ENCODE data around the gene SLC25A53. TPM values are rescaled to one million over a fixed set of nuclear protein-coding genes. Genes with fewer than 3 reads are reported as not detected.
A peak's percentile ranks its signal among the peaks of the same experiment; 100 is the strongest.
"Not testable (repeated sequence)": the region's sequence is repeated elsewhere in the genome, so short reads cannot be mapped to it uniquely, and the experiment has no call there.

Gene SLC25A53
- total RNA-seq, 1 experiment from 2014 or later: 6.4 TPM

DNA sequence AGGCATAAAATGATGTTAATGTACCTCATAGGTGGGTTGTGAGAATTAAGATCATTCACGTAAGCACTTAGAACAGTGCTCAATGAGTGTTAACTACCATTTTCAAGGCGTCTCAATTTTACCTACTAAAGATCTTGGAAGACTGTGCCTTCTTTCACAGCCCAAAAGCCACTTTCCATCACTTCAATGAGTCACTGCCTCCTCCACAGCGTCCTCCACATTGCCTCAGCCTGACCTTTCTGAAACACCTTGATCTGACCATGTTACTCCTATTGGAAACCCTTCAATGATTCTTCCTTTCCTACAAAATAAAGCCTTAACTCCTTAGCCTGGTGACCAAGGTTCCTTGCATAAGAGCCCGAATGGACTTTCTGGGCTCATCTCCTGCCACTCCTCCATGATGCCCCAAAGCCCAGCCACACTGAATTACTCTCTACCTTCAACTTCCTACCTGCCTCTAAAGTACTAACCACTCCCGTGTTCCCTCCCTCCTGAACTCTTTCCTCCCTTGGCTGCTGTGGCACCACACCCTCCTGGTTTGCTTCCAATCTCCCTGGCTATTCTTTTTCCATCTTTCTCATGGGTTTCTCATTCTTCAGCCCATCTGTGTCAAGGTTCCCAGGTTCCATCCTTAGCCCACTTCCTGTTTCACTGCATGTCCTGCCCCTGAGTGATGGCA, 22.1 kb downstream of the SLC25A53 start:
- DNase-seq (ENCODE audit: low read depth): no peak

DNA sequence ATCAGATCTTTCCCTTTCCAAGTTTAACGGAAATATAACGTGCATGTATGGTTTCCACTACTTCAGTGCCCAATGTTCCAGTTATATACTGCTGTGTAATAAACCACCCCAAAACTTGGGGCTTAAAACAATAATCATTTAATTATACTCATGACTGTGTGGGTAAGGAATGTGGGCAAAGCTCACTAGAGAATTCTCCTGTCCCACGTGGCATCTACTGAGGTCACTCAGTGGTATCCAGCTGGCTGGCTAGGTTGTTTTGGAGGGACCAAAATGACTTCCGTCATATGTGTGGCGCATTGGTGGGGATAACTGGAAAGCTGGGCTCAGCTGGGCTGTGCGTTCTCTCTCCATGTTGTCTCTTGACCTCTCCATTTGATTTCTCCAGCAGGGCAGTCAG, 26.0 kb downstream of the SLC25A53 start:
- DNase-seq (ENCODE audit: low read depth): no peak

DNA sequence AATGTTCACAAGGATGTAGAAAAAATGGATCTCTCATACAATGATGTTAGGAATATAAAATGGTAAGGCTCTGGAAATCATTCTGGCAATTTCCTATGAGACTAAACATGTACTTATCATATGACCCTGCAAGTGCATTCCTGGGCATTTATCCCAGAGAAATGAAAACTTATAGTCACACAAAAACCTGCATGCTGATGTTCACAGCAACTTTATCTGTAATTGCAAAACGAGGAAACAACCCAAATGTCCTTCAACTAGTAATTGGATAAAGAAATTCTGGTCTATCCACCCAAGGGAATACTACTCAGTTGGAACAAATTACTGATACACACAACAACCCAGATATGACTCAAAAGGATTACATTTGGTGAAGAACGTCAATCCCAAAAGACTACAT, 30.0 kb downstream of the SLC25A53 start:
- DNase-seq (ENCODE audit: low read depth): no peak

DNA sequence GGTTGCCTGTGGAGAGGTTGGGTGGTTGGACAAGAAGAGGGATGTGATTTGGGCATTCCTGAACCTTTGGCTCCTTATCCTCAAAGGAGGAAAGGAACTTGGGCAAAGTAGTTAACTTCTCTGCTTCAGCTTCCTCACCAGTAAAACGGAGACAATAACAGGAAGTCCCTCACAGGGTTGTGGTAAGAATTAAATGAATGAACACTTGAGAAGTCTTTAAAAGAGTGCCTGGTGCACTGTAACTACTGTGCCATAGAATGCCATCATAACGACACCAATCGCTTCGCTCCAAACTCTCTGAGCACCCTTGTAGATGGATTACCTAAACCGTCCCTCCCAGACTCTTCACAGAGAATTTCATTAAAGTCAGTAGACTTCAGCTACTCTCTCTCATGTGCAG, 34.0 kb downstream of the SLC25A53 start:
- no peak for DNase-seq (ENCODE audit: low read depth)

DNA sequence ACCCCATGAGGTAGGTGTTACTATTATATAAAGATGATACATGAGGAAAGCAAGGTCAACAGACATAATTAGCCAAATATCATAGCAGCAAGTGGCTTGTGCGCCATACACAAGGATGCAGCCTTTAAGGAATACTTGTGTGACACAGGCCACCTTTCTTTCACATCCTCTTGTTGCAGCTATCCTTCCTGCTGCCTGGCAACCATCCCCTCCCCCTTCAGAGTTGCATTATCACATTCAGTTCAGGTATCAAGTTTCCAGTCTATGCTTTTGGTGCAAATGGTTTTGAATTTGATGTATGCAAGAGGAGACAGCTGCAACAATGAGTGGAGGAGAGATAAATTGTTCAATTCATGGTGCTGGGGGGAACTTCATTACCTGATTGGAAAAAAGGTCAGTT, 38.0 kb downstream of the SLC25A53 start:
- DNase-seq (ENCODE audit: low read depth): no peak

DNA sequence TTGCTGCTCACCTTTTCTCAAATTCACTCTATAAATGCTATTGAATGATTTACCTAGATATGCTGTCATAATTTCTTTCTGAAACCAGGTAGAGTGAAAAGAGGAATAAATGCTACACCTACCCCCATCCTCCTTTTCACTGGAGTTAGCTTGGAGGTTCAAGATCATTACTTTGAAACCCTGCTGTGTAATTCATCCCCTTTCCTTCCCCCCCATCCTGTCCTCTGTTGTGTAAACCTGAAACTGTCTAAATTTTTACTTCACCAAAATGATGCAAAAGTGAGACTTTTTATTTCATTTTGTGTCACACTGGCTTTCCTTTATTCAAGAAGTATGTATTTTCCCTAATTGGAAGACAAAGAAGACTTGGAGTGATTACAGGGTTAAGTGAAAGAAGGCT, 39.0 kb downstream of the SLC25A53 start:
- DNase-seq (ENCODE audit: low read depth): no peak

DNA sequence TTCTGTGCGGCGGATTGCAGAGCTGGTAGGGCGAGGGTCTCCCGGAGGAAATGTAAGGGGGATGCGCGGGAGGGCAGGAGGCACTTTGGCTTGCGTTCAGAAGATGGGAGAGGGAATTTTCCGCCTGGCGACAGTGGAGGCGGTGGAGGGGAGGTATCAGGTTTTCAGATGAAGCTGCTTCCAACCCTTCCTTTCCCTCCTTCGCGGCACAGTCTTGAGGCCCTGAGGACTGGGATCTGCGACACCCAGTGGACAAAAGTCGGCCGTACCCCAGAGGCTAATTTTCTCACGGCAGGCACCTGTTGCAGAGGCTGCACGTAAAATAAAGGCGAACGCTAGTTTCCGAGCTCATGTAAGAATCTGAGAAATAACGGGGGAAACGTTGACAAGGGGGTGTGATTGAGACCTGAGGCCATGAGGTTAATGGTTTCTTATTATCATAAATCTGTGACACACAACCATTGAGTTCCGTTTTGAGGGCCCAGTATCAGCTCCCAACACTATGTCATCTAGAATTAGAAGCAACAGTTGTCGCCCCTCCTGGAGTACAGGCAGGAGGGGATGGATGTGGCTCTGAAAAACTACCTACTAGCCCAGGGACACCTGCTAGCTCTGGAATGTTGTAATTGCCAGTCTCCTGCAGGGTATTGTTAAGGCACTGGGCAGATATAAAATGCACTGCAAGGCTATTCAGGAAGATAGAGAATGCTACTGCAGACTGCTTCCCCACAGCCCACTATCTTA, 43.4 kb downstream of the SLC25A53 start:
- peak; percentile 47 for DNase-seq (ENCODE audit: low read depth)

DNA sequence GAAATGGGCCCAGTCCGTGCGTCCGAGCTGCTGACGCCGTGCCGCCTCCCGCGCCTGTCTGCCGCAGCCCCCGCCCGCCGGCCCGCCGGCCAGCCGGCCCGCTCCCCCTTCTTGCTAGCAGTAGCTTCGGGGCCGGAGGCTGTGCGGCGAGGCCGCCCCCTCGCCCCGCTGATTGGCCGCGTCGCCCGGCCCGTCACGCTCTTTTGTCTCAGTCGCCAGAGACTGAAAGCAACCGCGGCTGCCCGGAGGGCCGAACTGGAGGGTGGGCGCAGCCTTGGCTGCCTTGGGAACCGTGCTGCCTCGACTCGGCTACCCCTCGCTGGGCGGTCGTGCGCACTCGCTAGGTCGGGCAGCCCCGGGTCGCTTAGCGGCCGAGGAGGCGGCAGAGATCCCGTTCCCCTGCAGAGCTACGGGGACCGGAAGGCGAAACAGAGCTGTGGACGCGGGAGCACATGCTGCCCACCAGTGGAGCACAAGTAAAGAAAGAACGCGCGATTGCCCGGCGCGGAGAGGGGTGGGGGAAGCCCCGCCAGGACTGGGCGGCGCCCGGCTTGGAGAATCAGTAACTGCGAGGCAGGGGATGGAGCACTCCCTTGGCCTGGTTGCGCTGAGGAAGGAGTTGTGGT, 44.4 kb downstream of the SLC25A53 start, which contains the start of gene ZCCHC18:
TSS of gene ZCCHC18 (plus strand) at position 198 of the 626 bp plus-strand sequence. CDS start 1,589 bp downstream, outside the sequence.
- DNase-seq (ENCODE audit: low read depth): peak; percentile 47

DNA sequence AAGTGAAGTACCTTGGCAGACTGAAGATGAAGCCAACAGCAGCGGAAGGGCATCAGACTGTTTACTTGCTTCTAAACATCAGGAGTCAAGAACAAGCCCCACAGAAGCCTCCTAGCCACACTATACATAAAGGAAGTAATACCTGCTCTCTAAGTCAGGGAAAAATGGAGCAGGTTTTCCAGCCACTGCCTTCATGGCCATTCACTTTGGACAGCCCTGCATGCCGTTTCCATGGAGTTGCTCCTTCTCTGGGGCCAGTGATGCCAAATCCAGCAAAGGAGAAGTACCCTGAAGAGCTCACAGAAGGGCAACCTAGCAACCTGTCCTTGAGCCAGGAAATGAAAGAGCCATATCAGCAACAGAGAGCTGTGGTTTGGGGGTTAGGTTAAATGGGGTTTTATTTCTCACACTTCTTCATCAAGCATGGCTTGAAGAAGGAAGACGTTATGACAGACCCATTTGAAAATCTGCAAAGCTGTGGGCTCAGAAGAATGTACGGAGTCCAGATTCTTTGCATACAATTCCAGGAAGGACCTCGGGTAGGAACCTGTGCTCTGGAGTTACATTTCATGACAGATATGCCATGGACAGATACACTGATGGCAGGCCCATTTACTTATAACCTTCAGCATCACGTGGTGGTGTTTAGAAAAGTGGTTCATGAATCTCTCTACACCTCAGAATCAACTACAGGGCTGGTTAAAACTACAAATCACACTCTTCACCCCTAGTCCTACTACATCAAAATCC, 46.1 kb downstream of the SLC25A53 start:
- not testable (repeated sequence) for DNase-seq (ENCODE audit: low read depth)

DNA sequence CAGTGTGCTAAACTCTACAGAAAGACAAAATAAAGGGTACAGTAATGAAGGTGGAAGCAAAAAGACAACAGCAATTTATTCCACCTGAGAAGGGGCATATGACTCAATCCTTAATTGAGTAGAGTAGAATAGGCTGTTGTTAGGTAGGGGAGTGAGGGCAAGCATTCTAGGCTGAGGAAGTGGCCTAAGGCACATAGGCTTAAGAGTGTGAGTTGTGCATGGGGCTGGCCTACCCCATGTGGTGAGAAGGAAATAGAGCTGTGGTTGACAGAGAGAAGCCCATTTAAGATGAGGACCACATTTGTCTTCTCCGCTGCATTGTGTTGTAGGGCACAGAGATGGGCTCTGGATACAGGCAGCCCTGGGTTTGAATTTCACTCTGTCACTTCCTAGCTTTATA, 47.9 kb downstream of the SLC25A53 start:
- no peak for DNase-seq (ENCODE audit: low read depth)

DNA sequence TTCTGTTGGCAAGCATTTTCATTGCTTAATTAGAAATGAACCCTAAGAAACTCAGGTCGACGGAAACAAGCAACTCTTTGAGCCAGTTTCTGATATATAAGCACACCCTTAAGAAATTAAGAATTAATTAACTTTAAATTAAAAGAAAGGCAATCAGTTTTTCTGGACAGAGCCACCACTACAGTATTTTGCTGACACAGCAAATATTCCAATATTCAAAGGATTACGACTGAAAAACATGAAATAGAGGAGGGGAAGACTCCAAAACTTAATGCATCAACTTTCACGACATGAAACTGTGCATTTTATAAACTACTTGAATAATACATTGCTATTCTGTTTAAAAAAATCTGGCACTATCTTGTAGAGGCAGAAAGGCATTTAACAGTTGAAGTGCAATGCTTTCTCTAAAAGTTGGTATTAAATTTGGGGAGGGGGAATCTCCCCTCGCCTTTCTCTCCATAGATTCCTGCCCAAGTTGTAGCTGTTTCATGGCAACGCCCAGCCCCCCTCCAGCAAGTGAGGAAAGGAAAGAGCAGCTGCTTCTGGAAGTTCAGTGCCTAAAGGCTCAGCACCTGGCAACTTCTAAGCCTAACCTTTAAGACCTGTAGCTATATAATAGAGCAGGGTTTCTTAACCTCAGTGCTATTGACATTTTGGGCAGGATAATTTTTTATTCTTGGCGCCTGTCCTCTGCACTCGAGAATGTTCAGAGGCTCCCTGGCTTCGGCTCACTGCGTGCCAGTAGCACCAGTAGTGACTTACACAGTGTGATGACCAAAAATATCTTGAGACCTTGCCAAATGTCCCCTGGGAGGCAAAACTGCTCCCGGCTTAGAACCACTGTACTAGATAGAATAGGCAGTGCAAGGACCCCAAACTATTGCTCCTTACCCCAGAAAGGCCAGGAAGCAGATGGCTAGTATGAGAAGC, 51.2 kb downstream of the SLC25A53 start:
- no peak for DNase-seq (ENCODE audit: low read depth)

DNA sequence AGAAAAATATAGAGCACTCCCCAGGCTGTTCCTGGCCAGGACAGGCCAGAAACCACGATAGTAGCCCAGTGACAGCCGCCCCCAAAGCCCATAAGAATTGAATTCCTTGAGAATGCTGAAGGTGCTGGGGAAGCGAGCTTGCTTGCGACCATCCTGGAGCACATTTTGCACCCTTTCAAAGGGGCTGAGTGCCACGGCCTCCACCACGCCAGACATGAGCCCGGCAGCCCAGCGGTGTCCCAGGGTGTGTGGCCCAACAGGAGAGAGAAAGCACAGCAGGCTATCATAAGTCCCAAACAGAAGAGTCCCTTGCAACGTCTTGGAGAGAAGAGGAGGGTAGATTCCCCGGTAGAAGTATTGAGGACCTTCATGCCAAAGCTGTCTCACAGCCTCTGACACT, 52.1 kb downstream of the SLC25A53 start:
- DNase-seq (ENCODE audit: low read depth): no peak

DNA sequence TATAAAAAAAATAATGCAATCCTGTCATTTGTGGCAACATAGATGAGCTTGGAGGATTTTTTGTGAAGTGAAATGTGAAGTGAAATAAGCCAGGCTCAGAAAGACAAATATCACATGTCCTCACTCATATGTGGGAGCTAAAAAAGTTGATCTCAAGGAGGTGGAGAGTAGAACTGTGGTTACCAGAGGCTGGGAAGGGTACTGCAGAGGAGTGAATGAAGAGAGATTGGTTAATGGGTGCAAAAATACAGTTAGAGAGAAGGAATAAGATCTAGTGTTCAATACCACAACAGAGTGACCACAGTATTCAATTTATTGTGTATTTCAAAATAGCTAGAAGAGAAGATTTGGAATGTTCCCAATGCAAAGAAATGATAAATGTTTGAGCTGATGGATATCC, 57.9 kb downstream of the SLC25A53 start:
- DNase-seq (ENCODE audit: low read depth): no peak

DNA sequence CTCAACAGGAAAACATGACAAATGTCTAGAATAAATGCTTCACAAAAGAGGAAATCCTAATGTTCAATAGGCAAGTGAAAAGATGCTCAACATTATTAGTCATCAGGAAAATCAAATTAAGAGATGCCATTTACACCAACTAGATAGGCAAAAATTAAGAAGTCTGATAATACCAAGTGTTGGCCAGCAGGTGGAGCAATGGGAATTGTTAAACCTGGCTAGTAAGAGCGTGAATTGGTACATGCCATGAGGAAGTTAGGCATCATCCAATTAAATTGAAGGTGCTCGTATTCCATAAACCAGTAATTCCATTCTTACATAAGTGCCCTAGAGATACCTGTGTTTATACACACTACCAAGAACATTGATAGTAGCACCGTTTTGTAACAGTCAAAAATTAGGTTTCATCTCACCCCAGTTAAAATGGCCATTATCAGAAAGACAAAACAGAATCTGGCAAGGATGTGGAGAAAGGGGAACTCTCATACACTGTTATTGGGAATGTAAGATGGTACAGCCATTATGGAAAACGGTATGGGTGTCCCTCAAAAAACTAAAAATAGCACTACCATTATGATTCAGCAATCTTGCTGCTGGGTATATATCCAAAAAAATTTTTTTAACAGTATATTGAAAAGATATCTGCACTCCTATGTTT, 58.5 kb downstream of the SLC25A53 start:
- DNase-seq (ENCODE audit: low read depth): peak; percentile 53

DNA sequence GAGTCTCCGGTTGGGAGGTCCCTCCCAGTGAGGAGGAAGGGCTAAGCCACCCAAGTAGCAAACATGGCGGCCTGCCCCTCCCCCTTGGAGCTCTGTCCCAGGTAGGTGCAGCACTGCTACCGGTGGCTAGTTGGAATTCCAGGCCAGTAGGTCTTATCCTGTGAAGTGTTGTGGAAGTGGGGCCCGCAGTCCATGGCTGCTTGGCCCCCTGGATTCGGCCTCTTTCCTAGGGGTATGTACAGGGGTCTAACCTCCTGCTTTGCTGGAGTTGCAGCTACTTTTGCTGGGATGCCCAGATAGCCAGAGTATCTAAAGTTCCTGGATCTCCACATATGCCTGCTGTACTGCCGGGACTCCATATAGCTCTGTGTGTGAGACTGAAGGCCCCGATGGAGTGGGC, 70.9 kb downstream of the SLC25A53 start:
- no peak for DNase-seq (ENCODE audit: low read depth)

DNA sequence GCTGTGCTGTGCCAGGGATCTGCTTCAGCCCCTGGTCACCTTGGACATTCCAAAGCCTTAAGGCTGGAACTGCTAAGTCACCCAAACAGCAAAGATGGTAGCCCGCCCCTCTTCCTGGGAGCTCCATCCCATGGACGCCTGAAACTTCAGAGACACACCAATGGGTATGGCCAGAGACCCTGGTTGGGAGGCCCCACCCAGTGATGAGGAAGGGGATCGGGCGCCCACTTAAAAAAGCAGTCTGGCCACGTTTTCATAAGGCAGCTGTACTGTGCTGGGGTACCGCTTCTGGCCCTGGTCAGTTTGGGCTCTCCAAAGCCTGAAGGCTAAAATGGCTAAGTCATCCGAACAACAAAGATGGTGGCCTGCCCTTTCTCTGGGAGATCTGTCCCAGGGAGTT, 71.3 kb downstream of the SLC25A53 start:
- no peak for DNase-seq (ENCODE audit: low read depth)

DNA sequence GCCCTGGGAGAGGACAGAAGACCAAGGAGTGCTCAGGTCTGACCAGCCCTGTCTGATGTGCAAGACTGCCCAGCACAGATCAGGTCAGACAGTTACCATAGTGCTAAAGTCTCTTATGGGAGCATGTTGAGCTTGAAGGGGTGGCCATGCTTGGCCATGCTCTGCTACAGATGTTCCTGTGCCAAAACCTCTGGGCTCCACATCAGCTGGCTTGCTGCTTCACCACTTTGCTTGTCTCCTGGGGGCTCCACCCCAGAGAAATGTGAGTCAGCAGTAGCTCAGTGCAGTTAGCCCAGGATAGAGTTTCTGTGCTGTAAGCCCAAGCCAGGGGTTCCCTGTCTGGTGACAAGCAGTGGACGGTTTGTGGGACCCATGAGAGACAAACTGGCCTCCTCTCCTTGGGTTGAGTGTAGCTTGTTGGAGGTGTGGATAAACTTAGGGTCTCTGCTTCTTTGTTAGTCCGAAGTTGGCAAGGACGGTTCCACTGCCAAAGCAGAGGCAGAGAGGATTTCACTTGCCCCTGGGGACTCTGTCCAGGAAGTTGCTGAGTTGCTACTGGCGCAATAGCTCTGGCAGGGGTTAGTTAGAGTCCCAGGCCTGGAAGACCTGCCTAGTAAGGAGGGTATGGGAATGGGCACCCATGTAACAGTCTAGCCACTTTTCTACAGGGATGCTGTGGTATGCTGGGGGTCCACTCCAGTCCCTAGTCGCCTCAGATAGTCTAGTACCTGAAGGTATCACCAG, 72.1 kb downstream of the SLC25A53 start:
- no peak for DNase-seq (ENCODE audit: low read depth)

DNA sequence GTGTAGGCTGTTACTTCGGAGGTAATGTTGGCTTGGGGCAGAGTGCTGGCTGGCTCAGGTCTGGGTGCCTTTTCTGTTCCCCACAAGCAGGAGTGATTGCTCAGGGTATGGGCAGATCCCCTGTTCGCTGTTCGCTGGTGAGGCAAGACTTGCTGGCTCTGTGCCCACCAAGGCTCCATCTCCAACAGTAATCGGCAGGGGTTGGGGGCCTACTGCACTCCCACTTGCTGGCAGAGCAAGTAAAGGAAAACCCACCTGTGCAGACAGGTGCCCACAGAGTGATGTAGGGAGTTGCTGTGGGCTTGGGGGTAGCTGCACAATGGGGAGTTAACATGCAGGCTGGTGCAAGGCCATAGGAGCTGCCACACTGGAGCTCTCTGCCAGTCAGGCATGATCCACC, 72.7 kb downstream of the SLC25A53 start:
- DNase-seq (ENCODE audit: low read depth): no peak

DNA sequence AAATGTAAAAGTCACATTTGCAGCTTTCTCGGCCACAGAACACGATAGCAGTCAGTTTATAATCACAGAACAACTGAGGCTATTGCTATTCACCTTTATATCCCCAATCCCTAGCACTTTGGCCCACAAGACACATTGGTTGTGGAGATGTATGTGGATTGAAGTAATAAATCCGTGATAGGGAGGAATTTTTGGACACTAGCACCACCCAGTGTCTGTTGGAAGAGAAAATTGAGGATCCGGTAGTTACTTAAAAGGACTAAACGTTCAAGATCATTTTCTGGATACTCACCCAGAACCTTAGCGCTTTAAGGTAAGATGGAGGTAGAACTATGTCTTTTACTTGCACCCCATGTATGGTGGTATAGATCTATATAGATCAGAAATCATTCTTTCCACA, 79.0 kb downstream of the SLC25A53 start:
- DNase-seq (ENCODE audit: low read depth): not testable (repeated sequence)

Data from RPMI7951 (cell line).